Left colon (tissue), 2 donors: ENCODE results near the gene PRKCQ. TPM values are rescaled to one million over a fixed set of nuclear protein-coding genes. Genes with fewer than 3 reads are reported as not detected.
"Not testable (repeated sequence)": the region's sequence is repeated elsewhere in the genome, so short reads cannot be mapped to it uniquely, and the experiment has no call there.

Experiments used
- ATAC-seq: fragments of 200-7000 bp; cut with Tn5 transposase; one replicate; pipeline ENCODE4 v1.9.1; 2020; ENCODE audit warnings: mild to moderate bottlenecking, moderate library complexity
- DNase-seq, 2 donors: peaks; one replicate each; pipeline ENCODE4 v3.0.0-alpha.2; 2020
- intact Hi-C, 2 donors: fragments of 100-400 bp; cut with DNase I in 1 of 2; cut with micrococcal nuclease in 1 of 2; formaldehyde crosslinking; loops; one replicate each; pipeline versions ENCODE4 v1.11.2 to v1.14.0; 2022; cut with DNase I, micrococcal nuclease
- total RNA-seq, 2 donors: library from RNA; stranded (reverse); fragmentation: NEBNext Ultra II Directional; extraction: Animal tissue kit (Norgen Biotek cat#: 25700); gene quantifications; one replicate each; pipeline ENCODE4 v1.2.1, GENCODE V29; 2021
- donor health status: DM: no; HTN: no; CAD: no.
- donor health status: DM: yes; HTN: yes; CAD: no.

Gene PRKCQ
- total RNA-seq, 2 donors from 2014 or later, result 0.89 TPM

- intact Hi-C loops, result no loop called here
- DNase-seq (no peak), ATAC-seq (no peak)
Measured at GRCh38 chr10:6385665-6386064, 194.4 kb downstream of the PRKCQ start.

GRCh38 chr10:6384847-6385246 lies 195.2 kb downstream of the PRKCQ start:
- DNase-seq (no peak), ATAC-seq (no peak)
- intact Hi-C loops, result no loop called here

- ATAC-seq (no peak), DNase-seq (no peak)
- intact Hi-C loops, result no loop called here
Measured at GRCh38 chr10:6384031-6384430, 196.0 kb downstream of the PRKCQ start.

- intact Hi-C loops, result no loop called here
- ATAC-seq (no peak), DNase-seq (no peak)
Measured at GRCh38 chr10:6383096-6383812, 196.8 kb downstream of the PRKCQ start.

GRCh38 chr10:6382081-6382480 lies 198.0 kb downstream of the PRKCQ start:
- ATAC-seq, result no peak
- DNase-seq, result no peak
- intact Hi-C loops, result no loop called here

GRCh38 chr10:6380478-6380877 lies 199.6 kb downstream of the PRKCQ start:
- ATAC-seq, intact Hi-C loops, DNase-seq: not testable (repeated sequence)

- intact Hi-C loops, result no loop called here
- ATAC-seq, result no peak
- DNase-seq, result no peak
Measured at GRCh38 chr10:6379015-6379776, 200.9 kb downstream of the PRKCQ start.
